Measurements from ENCODE around the gene FTSJ1. TPM values are rescaled to one million over a fixed set of nuclear protein-coding genes. Genes with fewer than 3 reads are reported as not detected.

Gene FTSJ1
- total RNA-seq, 1 experiment from 2014 or later: 49.4 TPM

GRCh38 chrX:48489892-48490291 is 13.9 kb downstream of the FTSJ1 start:
- H2BK15ac ChIP-seq (ENCODE audit: low read depth, low read length): no peak overlapping the region
- peaks cover 59 to 65% of the 10 kb centered on the region in 2 experiments for H3K9me3 Mint-ChIP-seq
- H3K36me3 Mint-ChIP-seq (ENCODE audit: insufficient read depth in 1 of 3, low read depth in 3 of 3): peaks cover 5 to 18% (median 10%) of the 10 kb centered on the region in 3 experiments

More at GRCh38 chrX:48489892-48490291, 13.9 kb downstream of the FTSJ1 start:
- Mint-ChIP-seq H3K4me3 (no peak overlapping the region), H3K27ac (no peak overlapping the region), H3K27me3 (ENCODE audit: low read depth) (peaks cover 3% of the 10 kb centered on the region; the same call in 1 of the 2 replicates), H3K4me1 (0 out of 4 replicates have a peak, but pooled peaks cover 0 to 2% of the 10 kb centered on the region in 2 experiments)
- WGBS (ENCODE audit: extremely low coverage, insufficient read length, low lambda C conversion rate): no CpG with 5 or more reads among the region's 2 CpGs
- Histone ChIP-seq H2BK20ac (ENCODE audit: low read depth, low read length, poor library complexity, severe bottlenecking) (no peak overlapping the region), H2AK5ac (ENCODE audit: insufficient read length, low read length) (no peak overlapping the region), H3K27ac (ENCODE audit: insufficient read length, low read depth, low read length) (no peak overlapping the region), H3K79me2 (ENCODE audit: insufficient read depth, low read length) (no peaks in the 10 kb centered on the region), H3K4ac (ENCODE audit: low read depth, low read length) (no peak overlapping the region), H3K79me1 (ENCODE audit: insufficient read depth, low read depth, low read length, poor library complexity, severe bottlenecking) (no peaks in the 10 kb centered on the region), H3K27me3 (ENCODE audit: insufficient read depth, low read length) (no peaks in the 10 kb centered on the region), H3T11ph (ENCODE audit: low read length) (no peak overlapping the region), H3K14ac (ENCODE audit: insufficient read depth, low read length) (no peak overlapping the region), H4K91ac (ENCODE audit: insufficient read length, low read depth, low read length) (no peak overlapping the region), H2BK5ac (ENCODE audit: insufficient read length, low read length) (no peak overlapping the region), H2AFZ (ENCODE audit: low read length) (no peak overlapping the region), H4K20me1 (ENCODE audit: control insufficient read depth, insufficient read depth, insufficient read length) (no peaks in the 10 kb centered on the region), H2BK12ac (ENCODE audit: insufficient read length, low read depth, low read length) (no peak overlapping the region), H3K18ac (ENCODE audit: insufficient read length, low read depth, low read length) (no peak overlapping the region), H4K8ac (replicated peaks; ENCODE audit: insufficient read length, low read depth, low read length) (no peak overlapping the region), H3K23me2 (ENCODE audit: insufficient read length, low read depth, low read length, poor library complexity, severe bottlenecking) (no peaks in the 10 kb centered on the region), H3K4me1 (ENCODE audit: insufficient read depth, low read length) (no peaks in the 10 kb centered on the region), H3K9me3 (ENCODE audit: control insufficient read depth, low read depth, low read length) (peaks cover 42% of the 10 kb centered on the region), H3K9ac (ENCODE audit: extremely low read depth, insufficient read length, low read length) (no peak overlapping the region), H3K4me2 (ENCODE audit: insufficient read depth, insufficient read length, low read length) (no peak overlapping the region), H3K23ac (ENCODE audit: insufficient read length, low read depth, low read length) (no peak overlapping the region), H3K56ac (ENCODE audit: insufficient read length, low read depth, low read length) (no peak overlapping the region), H2BK120ac (ENCODE audit: low read depth, low read length, poor library complexity, severe bottlenecking) (no peak overlapping the region), H4K5ac (ENCODE audit: insufficient read length, low read depth, low read length) (no peak overlapping the region)
- DNase-seq: no peak
- no peak for TF ChIP-seq CTCF (conservative IDR thresholded peaks at IDR 0.05)

All from H9 (cell line).